Sigmoid colon (tissue), 3 donors: ENCODE measurements around the gene CD53.

Experiments used
- POLR2A ChIP-seq, 2 donors: fragments of 450-650 bp; IDR thresholded peaks; one replicate each; pipeline ENCODE4 v1.6.1; 2016; ENCODE audit warnings: antibody characterized with exemption in 2 of 2, mild to moderate bottlenecking in 2 of 2, moderate library complexity in 2 of 2
- TF ChIP-seq, protein P1 (sequence below), 4 experiments: fragments of 450-650 bp in 3 of 4; fragments of 200-600 bp in 1 of 4; IDR thresholded peaks; one replicate each; pipeline ENCODE4 v1.5.1; 2016 to 2019; ENCODE audit warnings: antibody characterized with exemption in 4 of 4, mild to moderate bottlenecking in 3 of 4, moderate library complexity in 2 of 4

DNA sequence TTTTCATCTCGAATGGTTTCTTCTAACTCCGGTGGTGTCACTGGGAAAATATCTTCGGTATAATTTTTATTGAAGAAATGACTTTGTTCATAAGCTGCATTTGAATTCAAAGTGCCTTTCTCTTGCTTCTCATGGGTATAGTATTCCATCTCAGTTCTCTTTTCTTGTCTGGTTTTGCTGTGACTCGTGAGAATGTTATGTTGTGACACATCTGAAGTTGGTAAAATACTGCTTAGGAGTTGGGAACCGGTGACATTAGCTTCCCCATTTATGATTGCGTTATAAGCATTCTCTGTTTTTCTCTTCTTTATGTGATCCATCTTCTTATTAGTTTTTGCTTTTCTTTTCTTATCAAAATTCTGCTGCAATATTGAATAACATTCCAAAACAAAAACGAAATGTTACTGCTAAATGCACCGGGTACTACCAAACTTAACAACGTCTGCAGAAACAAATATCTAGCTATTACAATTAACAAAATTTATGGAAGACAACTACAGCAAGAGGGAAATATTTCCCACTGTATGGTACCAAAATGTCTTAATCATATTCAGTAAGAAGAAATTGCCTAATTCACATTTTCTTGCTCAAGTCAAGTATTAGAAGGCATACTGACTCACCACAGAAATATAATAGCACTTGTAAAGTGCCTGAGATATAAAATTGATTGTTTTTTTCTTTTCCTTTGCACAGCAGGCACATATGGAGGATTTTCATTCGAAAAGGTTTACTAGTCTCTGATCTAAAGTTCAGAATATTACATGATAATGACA lies 75.3 kb downstream of the CD53 start:
- TF ChIP-seq, protein P1, sequence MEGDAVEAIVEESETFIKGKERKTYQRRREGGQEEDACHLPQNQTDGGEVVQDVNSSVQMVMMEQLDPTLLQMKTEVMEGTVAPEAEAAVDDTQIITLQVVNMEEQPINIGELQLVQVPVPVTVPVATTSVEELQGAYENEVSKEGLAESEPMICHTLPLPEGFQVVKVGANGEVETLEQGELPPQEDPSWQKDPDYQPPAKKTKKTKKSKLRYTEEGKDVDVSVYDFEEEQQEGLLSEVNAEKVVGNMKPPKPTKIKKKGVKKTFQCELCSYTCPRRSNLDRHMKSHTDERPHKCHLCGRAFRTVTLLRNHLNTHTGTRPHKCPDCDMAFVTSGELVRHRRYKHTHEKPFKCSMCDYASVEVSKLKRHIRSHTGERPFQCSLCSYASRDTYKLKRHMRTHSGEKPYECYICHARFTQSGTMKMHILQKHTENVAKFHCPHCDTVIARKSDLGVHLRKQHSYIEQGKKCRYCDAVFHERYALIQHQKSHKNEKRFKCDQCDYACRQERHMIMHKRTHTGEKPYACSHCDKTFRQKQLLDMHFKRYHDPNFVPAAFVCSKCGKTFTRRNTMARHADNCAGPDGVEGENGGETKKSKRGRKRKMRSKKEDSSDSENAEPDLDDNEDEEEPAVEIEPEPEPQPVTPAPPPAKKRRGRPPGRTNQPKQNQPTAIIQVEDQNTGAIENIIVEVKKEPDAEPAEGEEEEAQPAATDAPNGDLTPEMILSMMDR (IDR thresholded peaks at IDR 0.05): no peak
- TF ChIP-seq POLR2A (IDR thresholded peaks at IDR 0.05): no peak
